CD4-positive, CD25-positive, alpha-beta regulatory T cell (primary cell): ENCODE data around the gene KMT2B. TPM values are rescaled to one million over a fixed set of nuclear protein-coding genes. Genes with fewer than 3 reads are reported as not detected.

Source experiments
- ATAC-seq, 2 donors: fragments of 150-1000 bp; cut with Tn5 transposase; one replicate each; pipeline ENCODE4 v1.10.0; 2021; ENCODE audit warnings: low read depth in 2 of 2, moderate number of reproducible peaks in 2 of 2, moderate library complexity in 1 of 2
- DNase-seq, 3 donors: peaks; one replicate each; pipeline versions ENCODE4 v3.0.0 to v3.0.0-alpha.2; 2012 to 2022; ENCODE audit warnings: mixed read lengths in 1 of 3
- H3K27ac ChIP-seq: one replicate; pipeline ENCODE4 v1.7.0; 2013; ENCODE audit warnings: mild to moderate bottlenecking, low read length; ENCODE audit not compliant: insufficient read depth, poor library complexity, severe bottlenecking
- H3K27me3 ChIP-seq: one replicate; pipeline ENCODE4 v1.7.0; 2013; ENCODE audit warnings: low read length; ENCODE audit not compliant: control insufficient read depth, insufficient read depth
- H3K36me3 ChIP-seq: one replicate; pipeline ENCODE4 v1.7.0; 2013; ENCODE audit warnings: mild to moderate bottlenecking, low read length, moderate library complexity; ENCODE audit not compliant: control insufficient read depth, insufficient read depth
- H3K4me1 ChIP-seq: 2 replicates; pipeline ENCODE4 v1.7.0; 2013; ENCODE audit warnings: mild to moderate bottlenecking, low read length; ENCODE audit not compliant: insufficient read depth, control insufficient read depth, poor library complexity, severe bottlenecking
- H3K4me3 ChIP-seq: one replicate; pipeline ENCODE4 v1.7.0; 2013; ENCODE audit warnings: low read depth, mild to moderate bottlenecking, low read length, moderate library complexity
- H3K9me3 ChIP-seq, 2 experiments: 1 replicate in 1 of 2; 2 replicates in 1 of 2; pipeline ENCODE4 v1.7.0; 2013; ENCODE audit warnings: low read length in 2 of 2, mild to moderate bottlenecking in 1 of 2, moderate library complexity in 1 of 2; ENCODE audit not compliant: control insufficient read depth in 2 of 2
- H3K27ac Mint-ChIP-seq, 3 donors: one replicate each; pipeline ENCODE4 v1.8.0; 2020 to 2022; ENCODE audit warnings: mild to moderate bottlenecking in 3 of 3, mixed read lengths in 3 of 3, moderate library complexity in 2 of 3
- H3K27me3 Mint-ChIP-seq: one replicate; pipeline ENCODE4 v1.8.0; 2022; ENCODE audit warnings: mild to moderate bottlenecking, mixed read lengths
- H3K36me3 Mint-ChIP-seq: one replicate; pipeline ENCODE4 v1.8.0; 2020; ENCODE audit warnings: mixed read lengths
- H3K4me1 Mint-ChIP-seq, 4 donors: one replicate each; pipeline ENCODE4 v1.8.0; 2020 to 2022; ENCODE audit warnings: mixed read lengths in 4 of 4, mild to moderate bottlenecking in 1 of 4
- H3K4me3 Mint-ChIP-seq, 4 donors: one replicate each; pipeline ENCODE4 v1.8.0; 2020 to 2022; ENCODE audit warnings: mild to moderate bottlenecking in 4 of 4, mixed read lengths in 4 of 4, moderate library complexity in 3 of 4
- H3K9me3 Mint-ChIP-seq, 7 donors: one replicate each; pipeline ENCODE4 v1.8.0; 2020 to 2022; ENCODE audit warnings: mixed read lengths in 7 of 7, mild to moderate bottlenecking in 3 of 7, moderate library complexity in 2 of 7
- polyA plus RNA-seq, 4 donors: library from polyadenylated mRNA; unstranded; fragments of 300-500 nt; fragmentation: Illumina TruSeq; gene quantifications; one replicate each; pipeline ENCODE4 v1.2.3, GENCODE V29; 2021
- total RNA-seq: library from RNA; stranded (reverse); gene quantifications from one replicate; pipeline ENCODE4 v1.2.3, GENCODE V29; 2022

KMT2B gene
- total and polyA plus RNA-seq, 5 donors from 2014 or later, result 0.45 to 73.0 (median 0.87) TPM

GRCh38 chr19:35777961-35778360, 60.2 kb downstream of the KMT2B start:
- Mint-ChIP-seq H3K27ac (peak overlapping the region in 1 of 3 donors; percentile 73), H3K4me1 (peaks cover 3 to 28% (median 9%) of the 10 kb centered on the region in 4 donors)

GRCh38 chr19:35779033-35779432, 61.2 kb downstream of the KMT2B start:
- Histone ChIP-seq H3K27ac (no peak overlapping the region), H3K4me1 (peaks cover 17% of the 10 kb centered on the region), H3K27me3 (no peaks in the 10 kb centered on the region), H3K36me3 (peaks cover 3% of the 10 kb centered on the region), H3K9me3 (no peaks in the 10 kb centered on the region), H3K4me3 (no peak overlapping the region)
- no peak overlapping the region for H3K27ac Mint-ChIP-seq
- H3K27me3 Mint-ChIP-seq, result no peaks in the 10 kb centered on the region
- ATAC-seq (no peak), DNase-seq (no peak)
- no peaks in the 10 kb centered on the region for H3K9me3 Mint-ChIP-seq
- peak overlapping the region in 1 of 4 donors; percentile 63 for H3K4me3 Mint-ChIP-seq
- H3K36me3 Mint-ChIP-seq, result peaks cover 19% of the 10 kb centered on the region
- H3K4me1 Mint-ChIP-seq, result peaks cover 0 to 31% (median 9%) of the 10 kb centered on the region in 4 donors

More at GRCh38 chr19:35777961-35778360, 60.2 kb downstream of the KMT2B start:
- Histone ChIP-seq H3K9me3 (no peaks in the 10 kb centered on the region), H3K4me1 (peaks cover 17% of the 10 kb centered on the region), H3K36me3 (peaks cover 1% of the 10 kb centered on the region), H3K4me3 (no peak overlapping the region), H3K27ac (no peak overlapping the region), H3K27me3 (no peaks in the 10 kb centered on the region)
- ATAC-seq, result no peak
- Mint-ChIP-seq H3K9me3 (no peaks in the 10 kb centered on the region), H3K27me3 (no peaks in the 10 kb centered on the region), H3K4me3 (peak overlapping the region in 3 of 4 donors; percentile 68 to 79 (median 69)), H3K36me3 (peaks cover 13% of the 10 kb centered on the region)
- DNase-seq, result no peak

- Histone ChIP-seq H3K27ac (no peak overlapping the region), H3K27me3 (no peaks in the 10 kb centered on the region), H3K36me3 (peaks cover 3% of the 10 kb centered on the region), H3K4me3 (no peak overlapping the region), H3K4me1 (peaks cover 9% of the 10 kb centered on the region), H3K9me3 (no peaks in the 10 kb centered on the region)
- DNase-seq (no peak), ATAC-seq (no peak)
- Mint-ChIP-seq H3K27ac (no peak overlapping the region), H3K36me3 (peaks cover 19% of the 10 kb centered on the region), H3K9me3 (no peaks in the 10 kb centered on the region), H3K4me1 (peaks cover 0 to 21% (median 7%) of the 10 kb centered on the region in 4 donors), H3K27me3 (no peaks in the 10 kb centered on the region), H3K4me3 (no peak overlapping the region)
These were observed 62.3 kb downstream of the KMT2B start for GRCh38 chr19:35780058-35780457.

GRCh38 chr19:35780717-35781116, 62.9 kb downstream of the KMT2B start:
- Histone ChIP-seq H3K4me3 (no peak overlapping the region), H3K27ac (no peak overlapping the region), H3K4me1 (peaks cover 8% of the 10 kb centered on the region), H3K36me3 (peaks cover 3% of the 10 kb centered on the region), H3K27me3 (no peaks in the 10 kb centered on the region), H3K9me3 (no peaks in the 10 kb centered on the region)
- Mint-ChIP-seq H3K36me3 (peaks cover 19% of the 10 kb centered on the region), H3K27me3 (no peaks in the 10 kb centered on the region), H3K4me1 (peaks cover 0 to 20% (median 7%) of the 10 kb centered on the region in 4 donors), H3K27ac (no peak overlapping the region), H3K9me3 (no peaks in the 10 kb centered on the region), H3K4me3 (no peak overlapping the region)
- DNase-seq (no peak), ATAC-seq (no peak)

DNA sequence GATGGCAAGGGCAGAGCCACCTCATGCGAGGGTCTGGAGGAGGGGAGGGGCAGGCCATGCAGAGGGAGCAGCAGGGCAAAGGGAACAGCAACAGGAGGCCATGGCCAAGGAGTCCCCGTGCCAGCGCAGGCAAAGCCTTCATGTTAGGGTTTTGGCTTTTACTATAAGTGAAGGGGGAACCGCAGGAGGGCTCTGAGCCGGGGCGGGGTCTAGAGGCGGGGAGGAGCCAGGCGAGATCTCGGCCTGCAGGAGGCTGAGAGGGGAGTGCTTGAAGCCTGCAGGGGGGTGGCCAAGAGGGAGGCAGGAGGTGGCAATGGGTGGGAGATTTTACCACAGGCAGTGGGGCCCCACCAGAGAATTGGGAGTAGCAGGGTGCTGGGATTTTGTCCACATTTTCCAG, 63.8 kb downstream of the KMT2B start:
- Mint-ChIP-seq H3K4me1 (peaks cover 0 to 12% (median 4%) of the 10 kb centered on the region in 4 donors), H3K9me3 (no peaks in the 10 kb centered on the region), H3K27me3 (no peaks in the 10 kb centered on the region), H3K27ac (no peak overlapping the region), H3K4me3 (no peak overlapping the region), H3K36me3 (peaks cover 19% of the 10 kb centered on the region)
- peaks cover 3% of the 10 kb centered on the region for H3K36me3 ChIP-seq
- no peaks in the 10 kb centered on the region for H3K9me3 ChIP-seq
- no peaks in the 10 kb centered on the region for H3K27me3 ChIP-seq
- ATAC-seq (no peak), DNase-seq (no peak)
- H3K4me1 ChIP-seq, result no peaks in the 10 kb centered on the region
- H3K27ac ChIP-seq, result no peak overlapping the region
- no peak overlapping the region for H3K4me3 ChIP-seq

- ATAC-seq, result no peak
- Mint-ChIP-seq H3K4me3 (no peak overlapping the region), H3K27ac (peak overlapping the region in 1 of 3 donors; percentile 31), H3K27me3 (no peaks in the 10 kb centered on the region), H3K4me1 (peaks cover 0 to 6% (median 0%) of the 10 kb centered on the region in 4 donors), H3K9me3 (no peaks in the 10 kb centered on the region), H3K36me3 (peaks cover 19% of the 10 kb centered on the region)
- H3K27ac ChIP-seq, result no peak overlapping the region
- DNase-seq, result no peak
- no peak overlapping the region for H3K4me3 ChIP-seq
- H3K36me3 ChIP-seq, result peaks cover 3% of the 10 kb centered on the region
- no peaks in the 10 kb centered on the region for H3K27me3 ChIP-seq
- H3K4me1 ChIP-seq, result no peaks in the 10 kb centered on the region
- H3K9me3 ChIP-seq, result no peaks in the 10 kb centered on the region
These were observed 64.8 kb downstream of the KMT2B start for GRCh38 chr19:35782589-35782988.

GRCh38 chr19:35783469-35784434, 65.9 kb downstream of the KMT2B start:
- Mint-ChIP-seq H3K4me1 (peaks cover 0 to 3% (median 0%) of the 10 kb centered on the region in 4 donors), H3K4me3 (no peak overlapping the region), H3K9me3 (no peaks in the 10 kb centered on the region), H3K27ac (no peak overlapping the region), H3K27me3 (no peaks in the 10 kb centered on the region), H3K36me3 (peaks cover 19% of the 10 kb centered on the region)
- Histone ChIP-seq H3K4me1 (no peaks in the 10 kb centered on the region), H3K9me3 (no peaks in the 10 kb centered on the region), H3K27ac (no peak overlapping the region), H3K27me3 (no peaks in the 10 kb centered on the region), H3K36me3 (peaks cover 3% of the 10 kb centered on the region), H3K4me3 (no peak overlapping the region)
- ATAC-seq (no peak), DNase-seq (no peak)
